ENCODE results near the gene AVP. TPM values are rescaled to one million over a fixed set of nuclear protein-coding genes. Genes with fewer than 3 reads are reported as not detected.
"Not testable (repeated sequence)": the region's sequence is repeated elsewhere in the genome, so short reads cannot be mapped to it uniquely, and the experiment has no call there.

AVP gene
- total RNA-seq, 1 experiment from 2014 or later, result not detected

DNA sequence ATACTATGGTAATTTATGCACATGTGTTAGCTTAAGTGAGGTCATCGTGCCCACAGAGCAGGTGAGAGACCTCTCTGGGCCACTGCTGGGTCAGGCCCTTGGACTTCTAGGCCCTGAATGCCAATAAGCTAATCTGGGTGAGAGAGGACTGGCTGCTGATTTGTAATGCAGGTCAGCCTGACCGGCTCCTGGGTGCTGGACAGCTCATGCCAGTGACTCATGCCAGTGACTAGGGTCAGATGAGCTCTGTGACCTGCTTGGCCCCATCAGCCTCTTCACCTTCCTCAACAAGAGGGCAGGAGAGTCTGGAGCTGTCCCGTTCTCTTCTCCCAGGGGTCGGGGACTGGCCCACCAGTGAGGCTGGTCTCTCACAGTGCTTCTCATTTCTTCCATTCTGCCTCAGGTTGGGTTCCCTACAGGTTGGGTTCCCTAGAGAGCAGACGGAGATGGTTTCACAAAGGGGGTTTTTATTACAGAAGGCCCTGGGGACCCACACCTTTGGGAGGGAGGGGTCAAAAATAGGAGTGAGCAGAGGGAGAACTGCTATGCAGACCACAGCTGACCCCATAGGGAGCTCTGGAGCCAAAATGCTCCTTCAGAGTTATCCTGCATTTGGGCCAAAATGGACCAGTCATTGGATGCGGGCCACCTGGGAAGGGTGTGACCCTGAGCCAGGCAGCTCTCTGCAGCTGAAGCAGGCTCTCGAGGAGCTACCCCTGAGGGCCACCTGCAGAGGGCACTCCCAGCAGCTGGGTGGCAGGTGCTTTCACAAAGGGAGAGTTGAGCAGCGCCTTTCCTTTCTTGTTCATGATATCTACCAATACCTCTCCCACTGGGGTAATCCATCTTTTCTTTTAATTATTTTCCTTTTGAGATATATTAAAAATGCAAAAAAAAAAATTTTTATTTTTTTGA, 15.3 kb downstream of the AVP start:
- no peak overlapping the region for H3K4me3 Mint-ChIP-seq (ENCODE audit: low read depth, unreplicated experiment)
- TF ChIP-seq, protein P1, sequence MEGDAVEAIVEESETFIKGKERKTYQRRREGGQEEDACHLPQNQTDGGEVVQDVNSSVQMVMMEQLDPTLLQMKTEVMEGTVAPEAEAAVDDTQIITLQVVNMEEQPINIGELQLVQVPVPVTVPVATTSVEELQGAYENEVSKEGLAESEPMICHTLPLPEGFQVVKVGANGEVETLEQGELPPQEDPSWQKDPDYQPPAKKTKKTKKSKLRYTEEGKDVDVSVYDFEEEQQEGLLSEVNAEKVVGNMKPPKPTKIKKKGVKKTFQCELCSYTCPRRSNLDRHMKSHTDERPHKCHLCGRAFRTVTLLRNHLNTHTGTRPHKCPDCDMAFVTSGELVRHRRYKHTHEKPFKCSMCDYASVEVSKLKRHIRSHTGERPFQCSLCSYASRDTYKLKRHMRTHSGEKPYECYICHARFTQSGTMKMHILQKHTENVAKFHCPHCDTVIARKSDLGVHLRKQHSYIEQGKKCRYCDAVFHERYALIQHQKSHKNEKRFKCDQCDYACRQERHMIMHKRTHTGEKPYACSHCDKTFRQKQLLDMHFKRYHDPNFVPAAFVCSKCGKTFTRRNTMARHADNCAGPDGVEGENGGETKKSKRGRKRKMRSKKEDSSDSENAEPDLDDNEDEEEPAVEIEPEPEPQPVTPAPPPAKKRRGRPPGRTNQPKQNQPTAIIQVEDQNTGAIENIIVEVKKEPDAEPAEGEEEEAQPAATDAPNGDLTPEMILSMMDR (IDR thresholded peaks at IDR 0.05; ENCODE audit: unreplicated experiment), result no peak
- intact Hi-C loops (cut with micrococcal nuclease; ENCODE audit: unreplicated experiment), result no loop called here
- CTCF ChIA-PET, result interaction anchor here (0.9 kb wide), 1 partner anchor 15 kb away, joined by 5 read pairs; no protein-coding TSS in a partner anchor
- no peak overlapping the region for H3K27ac Mint-ChIP-seq (ENCODE audit: unreplicated experiment)
- no TSS peak for BruUV-seq (replicated peaks)
- H3K27me3 Mint-ChIP-seq (ENCODE audit: unreplicated experiment), result peaks cover 25% of the 10 kb centered on the region
- H3K9me3 Mint-ChIP-seq (ENCODE audit: low read depth, unreplicated experiment), result no peaks in the 10 kb centered on the region
- peak; percentile 26 for DNase-seq
- no peaks in the 10 kb centered on the region for H3K4me1 Mint-ChIP-seq (ENCODE audit: low read depth, unreplicated experiment)
- H3K36me3 Mint-ChIP-seq (ENCODE audit: insufficient read depth, unreplicated experiment), result no peaks in the 10 kb centered on the region

DNA sequence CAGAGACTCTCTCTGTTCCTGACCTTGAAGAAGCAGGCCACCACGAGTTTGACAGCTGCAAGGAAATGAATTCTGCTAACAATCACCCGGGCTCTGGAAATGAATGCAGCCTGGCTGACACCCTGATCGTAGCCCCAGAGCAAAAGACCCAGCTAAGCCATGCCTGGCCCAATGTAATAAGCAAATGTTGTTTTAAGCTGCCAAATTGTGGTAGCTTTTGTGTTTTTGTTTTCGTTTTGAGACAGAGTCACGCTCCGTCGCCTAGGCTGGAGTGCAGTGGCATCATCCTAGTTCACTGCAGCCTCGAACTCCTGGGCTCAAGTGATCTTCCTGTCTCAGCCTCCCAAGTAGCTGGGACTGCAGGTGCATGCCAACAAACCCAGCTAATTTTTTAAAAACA, 16.4 kb downstream of the AVP start:
- H3K4me3 Mint-ChIP-seq (ENCODE audit: low read depth, unreplicated experiment), result no peak overlapping the region
- H3K27ac Mint-ChIP-seq (ENCODE audit: unreplicated experiment), result no peak overlapping the region
- TF ChIP-seq, protein P1 (IDR thresholded peaks at IDR 0.05; ENCODE audit: unreplicated experiment), result no peak
- H3K27me3 Mint-ChIP-seq (ENCODE audit: unreplicated experiment), result peaks cover 25% of the 10 kb centered on the region
- H3K4me1 Mint-ChIP-seq (ENCODE audit: low read depth, unreplicated experiment), result no peaks in the 10 kb centered on the region
- no peak for DNase-seq
- intact Hi-C loops (cut with micrococcal nuclease; ENCODE audit: unreplicated experiment), result no loop called here
- CTCF ChIA-PET, result no interaction called here
- H3K9me3 Mint-ChIP-seq (ENCODE audit: low read depth, unreplicated experiment), result no peaks in the 10 kb centered on the region
- H3K36me3 Mint-ChIP-seq (ENCODE audit: insufficient read depth, unreplicated experiment), result no peaks in the 10 kb centered on the region
- no TSS peak for BruUV-seq (replicated peaks)

DNA sequence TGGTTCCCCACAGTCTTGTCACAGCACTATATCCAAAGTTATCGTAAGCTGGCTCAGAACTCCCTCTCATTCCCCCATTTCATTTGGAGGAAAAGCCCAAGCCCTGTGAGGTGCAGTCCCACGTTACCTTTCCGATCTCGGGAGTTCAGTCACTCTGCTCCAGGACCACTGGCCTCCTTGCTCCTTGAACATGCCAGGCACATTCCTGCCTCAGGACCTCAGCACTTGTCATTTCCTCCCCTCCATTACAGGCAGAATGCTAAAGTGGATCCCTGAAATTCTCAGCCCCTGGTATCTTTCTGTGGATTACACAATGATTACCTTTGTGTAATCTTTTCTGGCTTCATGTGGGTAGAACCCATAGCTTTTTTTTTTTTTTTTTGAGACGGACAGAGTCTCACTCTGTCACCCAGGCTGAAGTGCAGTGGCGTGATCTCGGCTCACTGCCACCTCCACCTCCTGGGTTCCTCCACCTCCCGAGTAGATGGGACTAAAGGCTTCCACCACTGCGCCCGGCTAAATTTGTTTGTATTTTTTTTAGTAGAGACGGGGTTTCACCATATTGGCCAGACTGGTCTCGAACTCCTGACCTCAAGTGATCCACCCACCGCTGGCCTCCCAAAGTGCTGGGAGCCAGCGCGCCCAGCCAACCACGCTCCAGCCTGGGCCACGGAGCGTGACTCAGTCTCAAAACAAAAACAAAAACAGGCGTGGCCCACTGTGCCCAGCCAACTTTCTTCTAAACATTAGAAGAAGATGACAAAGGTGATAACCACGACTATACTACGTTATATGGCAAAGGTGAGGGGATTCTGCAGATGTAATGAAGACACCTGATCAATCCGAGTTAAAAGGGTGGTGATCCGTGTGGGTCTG, 17.1 kb downstream of the AVP start:
- no peak for DNase-seq
- Mint-ChIP-seq H3K9me3 (ENCODE audit: low read depth, unreplicated experiment) (no peaks in the 10 kb centered on the region), H3K27me3 (ENCODE audit: unreplicated experiment) (peaks cover 25% of the 10 kb centered on the region), H3K4me1 (ENCODE audit: low read depth, unreplicated experiment) (no peaks in the 10 kb centered on the region), H3K27ac (ENCODE audit: unreplicated experiment) (no peak overlapping the region), H3K36me3 (ENCODE audit: insufficient read depth, unreplicated experiment) (no peaks in the 10 kb centered on the region), H3K4me3 (ENCODE audit: low read depth, unreplicated experiment) (no peak overlapping the region)
- CTCF ChIA-PET, result no interaction called here
- intact Hi-C loops (cut with micrococcal nuclease; ENCODE audit: unreplicated experiment), result no loop called here
- BruUV-seq (replicated peaks), result no TSS peak
- TF ChIP-seq, protein P1 (IDR thresholded peaks at IDR 0.05; ENCODE audit: unreplicated experiment), result no peak

DNA sequence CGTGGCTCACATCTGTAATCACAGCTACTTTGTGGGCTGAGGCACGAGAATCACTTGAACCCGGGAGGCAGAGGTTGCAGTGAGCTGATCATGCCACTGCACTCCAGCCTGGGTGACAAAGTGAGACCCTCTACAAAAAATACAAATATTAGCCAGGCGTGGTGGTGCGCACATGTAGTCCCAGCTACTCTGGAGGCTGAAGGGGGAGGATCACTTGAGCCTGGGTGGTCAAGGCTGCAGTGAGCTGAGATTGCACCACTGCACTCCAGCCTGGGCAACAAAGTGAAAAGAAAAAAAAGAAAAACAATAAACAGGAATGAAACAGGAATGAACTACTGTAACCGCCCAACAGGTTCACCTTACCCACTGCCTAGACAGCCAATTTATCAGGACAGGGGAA, 20.4 kb downstream of the AVP start:
- BruUV-seq (replicated peaks); DNase-seq; H3K36me3 Mint-ChIP-seq (ENCODE audit: insufficient read depth, unreplicated experiment); H3K4me3 Mint-ChIP-seq (ENCODE audit: low read depth, unreplicated experiment); H3K27ac Mint-ChIP-seq (ENCODE audit: unreplicated experiment); H3K4me1 Mint-ChIP-seq (ENCODE audit: low read depth, unreplicated experiment); H3K9me3 Mint-ChIP-seq (ENCODE audit: low read depth, unreplicated experiment); intact Hi-C loops (cut with micrococcal nuclease; ENCODE audit: unreplicated experiment); CTCF ChIA-PET: not testable (repeated sequence)
- H3K27me3 Mint-ChIP-seq (ENCODE audit: unreplicated experiment), result peaks cover 13% of the 10 kb centered on the region
